Duodenal mucosa (tissue), 2 donors: ENCODE results near the gene UBE2O.

ENCODE experiments used
- H3K27ac ChIP-seq: one replicate; pipeline ENCODE4 v1.7.0; 2013; ENCODE audit warnings: low read depth, low read length
- H3K27me3 ChIP-seq, 2 donors: one replicate each; pipeline ENCODE4 v1.7.0; 2013; ENCODE audit warnings: low read length in 2 of 2, control low read depth in 1 of 2; ENCODE audit not compliant: insufficient read depth in 2 of 2, control insufficient read depth in 1 of 2
- H3K36me3 ChIP-seq, 2 donors: one replicate each; pipeline ENCODE4 v1.7.0; 2013; ENCODE audit warnings: low read length in 2 of 2, control low read depth in 1 of 2; ENCODE audit not compliant: insufficient read depth in 2 of 2, control insufficient read depth in 1 of 2
- H3K4me1 ChIP-seq, 2 donors: one replicate each; pipeline ENCODE4 v1.7.0; 2013; ENCODE audit warnings: low read length in 2 of 2, control low read depth in 1 of 2; ENCODE audit not compliant: insufficient read depth in 2 of 2, control insufficient read depth in 1 of 2
- H3K4me3 ChIP-seq, 2 donors: one replicate each; pipeline ENCODE4 v1.7.0; 2013; ENCODE audit warnings: low read length in 2 of 2, low read depth in 1 of 2
- H3K9ac ChIP-seq, 2 donors: one replicate each; pipeline ENCODE4 v1.7.0; 2013; ENCODE audit warnings: low read length in 2 of 2, low read depth in 1 of 2
- H3K9me3 ChIP-seq, 2 donors: one replicate each; pipeline ENCODE4 v1.7.0; 2013; ENCODE audit warnings: low read length in 2 of 2, control low read depth in 1 of 2; ENCODE audit not compliant: control insufficient read depth in 1 of 2

UBE2O gene

GRCh38 chr17:76431509-76431908 is 21.4 kb downstream of the UBE2O start:
- Histone ChIP-seq H3K27me3 (no peaks in the 10 kb centered on the region), H3K36me3 (peaks cover 0 to 6% of the 10 kb centered on the region in 2 donors), H3K27ac (no peak overlapping the region), H3K4me3 (no peak overlapping the region), H3K9me3 (no peaks in the 10 kb centered on the region), H3K9ac (no peak overlapping the region), H3K4me1 (peaks cover 8% of the 10 kb centered on the region in 2 donors)

- no peaks in the 10 kb centered on the region for H3K36me3 ChIP-seq
- no peak overlapping the region for H3K27ac ChIP-seq
- peaks cover 8% of the 10 kb centered on the region in 2 donors for H3K4me1 ChIP-seq
- H3K9me3 ChIP-seq: no peaks in the 10 kb centered on the region
- H3K4me3 ChIP-seq: no peak overlapping the region
- H3K27me3 ChIP-seq: no peaks in the 10 kb centered on the region
- no peak overlapping the region for H3K9ac ChIP-seq
Measured at GRCh38 chr17:76428511-76428910, 24.4 kb downstream of the UBE2O start.

- Histone ChIP-seq H3K36me3 (no peaks in the 10 kb centered on the region), H3K27me3 (no peaks in the 10 kb centered on the region), H3K4me1 (peaks cover 8% of the 10 kb centered on the region in 2 donors), H3K9ac (no peak overlapping the region), H3K9me3 (no peaks in the 10 kb centered on the region), H3K27ac (no peak overlapping the region), H3K4me3 (no peak overlapping the region)
Measured at GRCh38 chr17:76427501-76428231, 25.3 kb downstream of the UBE2O start.

- H3K36me3 ChIP-seq: no peaks in the 10 kb centered on the region
- H3K9me3 ChIP-seq: no peaks in the 10 kb centered on the region
- no peak overlapping the region for H3K4me3 ChIP-seq
- H3K27ac ChIP-seq: no peak overlapping the region
- no peaks in the 10 kb centered on the region for H3K27me3 ChIP-seq
- peaks cover 8% of the 10 kb centered on the region in 2 donors for H3K4me1 ChIP-seq
- H3K9ac ChIP-seq: no peak overlapping the region
Measured at GRCh38 chr17:76426853-76427252, 26.1 kb downstream of the UBE2O start.

- Histone ChIP-seq H3K4me1 (peaks cover 14 to 16% of the 10 kb centered on the region in 2 donors), H3K27me3 (no peaks in the 10 kb centered on the region), H3K36me3 (peaks cover 0 to 3% of the 10 kb centered on the region in 2 donors), H3K9me3 (no peaks in the 10 kb centered on the region), H3K4me3 (no peak overlapping the region), H3K27ac (no peak overlapping the region), H3K9ac (no peak overlapping the region)
Measured at GRCh38 chr17:76422860-76423259, 30.1 kb downstream of the UBE2O start.

- Histone ChIP-seq H3K4me1 (peaks cover 14 to 16% of the 10 kb centered on the region in 2 donors), H3K36me3 (peaks cover 0 to 7% of the 10 kb centered on the region in 2 donors), H3K9ac (no peak overlapping the region), H3K9me3 (no peaks in the 10 kb centered on the region), H3K27ac (no peak overlapping the region), H3K4me3 (no peak overlapping the region), H3K27me3 (no peaks in the 10 kb centered on the region)
Measured at GRCh38 chr17:76422406-76422805, 30.5 kb downstream of the UBE2O start.

- Histone ChIP-seq H3K4me1 (peaks cover 21 to 22% of the 10 kb centered on the region in 2 donors), H3K27me3 (no peaks in the 10 kb centered on the region), H3K9ac (no peak overlapping the region), H3K4me3 (no peak overlapping the region), H3K36me3 (peaks cover 0 to 13% of the 10 kb centered on the region in 2 donors), H3K9me3 (no peaks in the 10 kb centered on the region), H3K27ac (no peak overlapping the region)
Measured at GRCh38 chr17:76421044-76421407, 31.9 kb downstream of the UBE2O start.

GRCh38 chr17:76420356-76421043 is 32.5 kb downstream of the UBE2O start:
- Histone ChIP-seq H3K9me3 (no peaks in the 10 kb centered on the region), H3K9ac (no peak overlapping the region), H3K27ac (no peak overlapping the region), H3K36me3 (peaks cover 0 to 13% of the 10 kb centered on the region in 2 donors), H3K4me1 (peaks cover 21 to 22% of the 10 kb centered on the region in 2 donors), H3K4me3 (no peak overlapping the region), H3K27me3 (no peaks in the 10 kb centered on the region)

- H3K36me3 ChIP-seq: peaks cover 0 to 13% of the 10 kb centered on the region in 2 donors
- peaks cover 26 to 27% of the 10 kb centered on the region in 2 donors for H3K4me1 ChIP-seq
- H3K9ac ChIP-seq: no peak overlapping the region
- H3K27me3 ChIP-seq: no peaks in the 10 kb centered on the region
- no peak overlapping the region for H3K27ac ChIP-seq
- no peak overlapping the region for H3K4me3 ChIP-seq
- no peaks in the 10 kb centered on the region for H3K9me3 ChIP-seq
Measured at GRCh38 chr17:76419576-76420260, 33.2 kb downstream of the UBE2O start.
